Vagina (tissue), 2 donors: ENCODE data around the gene MBD5.

ENCODE experiments used
- CTCF ChIP-seq, 3 experiments: fragments of 450-650 bp in 2 of 3; fragments of 200-600 bp in 1 of 3; sonication (generic) in 1 of 3; IDR thresholded peaks; one replicate each; pipeline ENCODE4 v1.5.1; 2017 to 2019; ENCODE audit warnings: antibody characterized with exemption in 3 of 3, mild to moderate bottlenecking in 2 of 3, moderate library complexity in 2 of 3
- POLR2A ChIP-seq, 2 donors: fragments of 450-650 bp; IDR thresholded peaks; one replicate each; pipeline ENCODE4 v1.6.1; 2017; ENCODE audit warnings: antibody characterized with exemption in 2 of 2, mild to moderate bottlenecking in 2 of 2, moderate library complexity in 2 of 2

DNA sequence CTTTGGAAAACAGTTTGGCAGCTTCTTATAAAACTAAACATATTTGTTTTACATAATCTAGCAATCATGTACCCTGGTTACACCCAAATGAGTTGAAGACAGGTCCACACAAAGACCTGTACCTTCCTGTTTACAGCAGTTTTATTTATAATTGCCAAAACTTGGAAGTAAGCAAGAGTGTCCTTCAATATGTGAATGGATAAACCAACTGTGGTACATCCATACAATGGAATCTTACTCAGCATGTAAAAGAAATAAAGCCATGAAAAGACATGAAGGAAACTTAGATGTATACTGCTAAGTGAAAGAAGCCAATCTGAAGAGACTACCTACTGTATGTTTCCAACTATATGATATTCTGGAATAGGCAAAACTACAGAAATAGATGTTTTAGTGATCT lies 24.1 kb upstream of the MBD5 start:
- no peak for TF ChIP-seq CTCF (IDR thresholded peaks at IDR 0.05)
- TF ChIP-seq POLR2A (IDR thresholded peaks at IDR 0.05) = no peak
